NT2/D1 (cell line): ENCODE results near the gene EDIL3.

Experiments
- DNase-seq: peaks from one replicate; pipeline ENCODE4 v3.0.0-alpha.2; 2011; ENCODE audit warnings: low read depth, low spot score
- H3K27me3 ChIP-seq: 2 replicates; pipeline ENCODE4 v1.6.0; 2011; ENCODE audit warnings: mild to moderate bottlenecking; ENCODE audit not compliant: insufficient read length, insufficient read depth
- H3K36me3 ChIP-seq: 2 replicates; pipeline ENCODE4 v1.6.1; 2011; ENCODE audit warnings: mild to moderate bottlenecking, low read length, mixed read lengths; ENCODE audit not compliant: insufficient read depth, insufficient read length
- H3K4me1 ChIP-seq: 2 replicates; pipeline ENCODE4 v1.5.1; 2011; ENCODE audit not compliant: insufficient read depth, insufficient read length
- H3K4me3 ChIP-seq: 2 replicates; pipeline ENCODE4 v1.5.1; 2011; ENCODE audit warnings: low read depth; ENCODE audit not compliant: insufficient read length
- H3K9ac ChIP-seq: 2 replicates; pipeline ENCODE4 v1.6.0; 2011; ENCODE audit warnings: low read depth; ENCODE audit not compliant: insufficient read length
- H3K9me3 ChIP-seq: 2 replicates; pipeline ENCODE4 v1.5.1; 2011; ENCODE audit warnings: mild to moderate bottlenecking, low read length; ENCODE audit not compliant: insufficient read depth
- SUZ12 ChIP-seq: IDR thresholded peaks from 2 replicates; pipeline ENCODE4 v1.6.1; 2011; ENCODE audit not compliant: insufficient read length, insufficient read depth; ENCODE audit errors: extremely low read depth
- YY1 ChIP-seq: IDR thresholded peaks from 2 replicates; pipeline ENCODE4 v1.6.1; 2011; ENCODE audit not compliant: insufficient read length, insufficient read depth
- ZNF274 ChIP-seq: IDR thresholded peaks from 2 replicates; pipeline ENCODE4 v1.6.1; 2011; ENCODE audit warnings: mild to moderate bottlenecking, low read depth, low read length

EDIL3 gene

DNA sequence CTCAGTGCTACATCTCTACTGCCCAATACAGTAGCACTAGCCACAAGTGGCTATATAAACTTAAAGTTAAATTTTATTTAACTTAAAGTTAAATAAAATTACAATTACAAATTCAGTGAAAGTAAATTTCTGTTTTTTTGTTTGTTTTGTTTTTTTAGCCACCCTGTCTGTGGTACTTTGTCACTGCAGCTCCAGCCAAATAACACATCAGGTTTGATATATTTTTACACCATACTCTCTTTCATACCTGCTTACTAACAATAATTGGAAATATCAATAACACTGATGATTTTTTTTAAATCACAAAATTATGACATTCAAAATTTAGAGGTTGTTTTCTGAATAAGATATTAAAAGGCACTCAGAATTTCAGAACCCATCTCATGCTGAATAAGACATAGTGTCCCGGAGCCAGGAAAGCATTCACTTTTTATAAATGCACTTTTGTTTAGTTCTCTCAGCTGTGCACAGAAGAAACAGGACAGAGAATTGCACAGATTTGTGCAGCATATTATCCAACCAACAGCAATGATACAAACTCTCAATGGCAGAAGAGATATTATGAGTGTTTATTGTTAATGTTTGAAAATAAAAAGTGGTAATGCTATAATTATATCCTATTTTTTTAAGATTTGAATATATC lies 92.6 kb downstream of the EDIL3 start:
- TF ChIP-seq ZNF274 (no peak), SUZ12 (no peak), YY1 (no peak)
- Histone ChIP-seq H3K27me3 (no peaks in the 10 kb centered on the region), H3K36me3 (no peaks in the 10 kb centered on the region), H3K4me1 (no peaks in the 10 kb centered on the region), H3K9ac (no peak overlapping the region), H3K4me3 (no peak overlapping the region), H3K9me3 (no peaks in the 10 kb centered on the region)
- DNase-seq: no peak

DNA sequence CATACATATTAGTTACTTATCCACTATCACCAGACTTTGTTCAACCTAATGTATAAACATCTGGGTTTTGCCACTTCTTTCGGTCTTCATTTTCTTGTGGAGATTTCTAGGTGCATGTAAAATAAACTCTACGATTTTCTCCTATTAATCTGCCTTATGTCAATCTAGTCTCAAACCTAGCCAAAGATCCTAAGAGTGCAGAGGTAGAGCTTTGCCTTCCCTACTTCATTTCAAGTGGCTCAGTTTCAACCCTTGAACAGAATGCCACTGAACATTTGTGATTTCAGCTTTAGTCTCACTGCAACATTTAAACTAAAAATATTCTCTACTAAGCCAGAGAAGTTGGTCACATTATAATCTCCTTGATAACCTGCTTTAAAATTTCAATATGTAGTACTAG lies 94.0 kb downstream of the EDIL3 start:
- Histone ChIP-seq H3K36me3 (no peaks in the 10 kb centered on the region), H3K9me3 (no peaks in the 10 kb centered on the region), H3K4me1 (no peaks in the 10 kb centered on the region), H3K4me3 (no peak overlapping the region), H3K27me3 (no peaks in the 10 kb centered on the region), H3K9ac (no peak overlapping the region)
- no peak for DNase-seq
- no peak for TF ChIP-seq ZNF274
- no peak for TF ChIP-seq YY1
- TF ChIP-seq SUZ12: no peak

DNA sequence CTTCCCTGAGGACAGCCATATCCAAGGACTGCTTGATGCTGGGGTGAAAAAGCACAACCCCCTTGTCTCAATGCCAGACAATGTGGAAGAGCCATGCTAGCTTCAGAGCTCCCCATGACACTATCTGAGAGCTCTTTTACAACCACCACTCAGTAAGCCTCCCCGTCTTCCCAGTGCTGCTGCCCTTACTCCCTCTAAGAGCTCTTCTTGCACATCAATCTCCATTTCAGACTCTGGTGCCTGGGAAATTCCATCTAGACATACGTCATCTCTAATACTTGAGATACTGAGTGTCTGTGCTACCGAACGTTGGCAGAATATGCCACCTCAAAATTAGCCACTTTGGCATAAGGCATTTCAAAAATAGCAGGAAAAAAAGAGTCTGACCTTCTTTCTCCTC lies 94.5 kb downstream of the EDIL3 start:
- Histone ChIP-seq H3K9me3 (no peaks in the 10 kb centered on the region), H3K9ac (no peak overlapping the region), H3K36me3 (no peaks in the 10 kb centered on the region), H3K4me3 (no peak overlapping the region), H3K27me3 (no peaks in the 10 kb centered on the region), H3K4me1 (no peaks in the 10 kb centered on the region)
- no peak for TF ChIP-seq SUZ12
- no peak for DNase-seq

DNA sequence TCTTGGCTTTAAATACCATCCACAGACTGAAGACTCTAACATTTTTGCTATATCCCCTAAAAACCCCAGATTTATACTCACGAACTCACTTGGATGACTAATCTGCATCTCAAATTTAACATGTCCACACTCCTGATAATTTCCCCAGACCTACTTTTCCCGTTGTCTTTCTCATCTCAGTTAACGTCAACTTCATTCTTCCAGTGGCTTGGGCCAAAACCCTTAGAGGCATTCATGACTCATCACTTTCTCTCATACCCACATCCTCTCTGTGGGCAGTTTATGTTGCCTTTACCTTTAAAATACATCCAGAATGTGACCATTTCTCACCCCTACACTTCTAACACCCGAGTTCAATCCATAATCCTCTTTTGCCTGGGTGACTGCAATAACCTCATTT lies 96.7 kb downstream of the EDIL3 start:
- Histone ChIP-seq H3K36me3 (no peaks in the 10 kb centered on the region), H3K27me3 (no peaks in the 10 kb centered on the region), H3K4me3 (no peak overlapping the region), H3K9ac (no peak overlapping the region), H3K9me3 (no peaks in the 10 kb centered on the region), H3K4me1 (no peaks in the 10 kb centered on the region)
- no peak for DNase-seq
- TF ChIP-seq YY1 (no peak), ZNF274 (no peak), SUZ12 (no peak)

DNA sequence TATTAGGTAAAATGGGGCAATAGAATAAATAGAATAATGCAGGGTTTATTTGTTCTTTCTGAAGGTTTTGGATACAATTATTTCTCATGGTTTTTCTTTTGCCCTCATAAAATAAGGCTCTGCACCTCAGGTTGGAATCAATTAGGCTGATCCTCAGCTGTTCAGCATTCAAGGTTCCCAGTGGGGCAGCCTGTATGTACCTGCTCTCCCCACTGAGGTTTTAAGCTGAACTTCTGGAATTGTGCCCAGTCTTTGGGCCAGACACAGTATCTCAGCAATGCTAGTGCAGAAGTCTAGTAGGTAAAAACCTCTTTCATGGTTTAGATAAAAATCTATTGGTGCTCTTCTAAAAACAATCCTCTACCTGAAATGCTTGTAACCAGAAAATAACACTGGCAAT lies 98.0 kb downstream of the EDIL3 start:
- H3K4me1 ChIP-seq: no peaks in the 10 kb centered on the region
- no peak overlapping the region for H3K9ac ChIP-seq
- no peaks in the 10 kb centered on the region for H3K36me3 ChIP-seq
- TF ChIP-seq YY1: no peak
- no peak for TF ChIP-seq ZNF274
- TF ChIP-seq SUZ12: no peak
- no peak for DNase-seq
- no peaks in the 10 kb centered on the region for H3K9me3 ChIP-seq
- no peak overlapping the region for H3K4me3 ChIP-seq
- no peaks in the 10 kb centered on the region for H3K27me3 ChIP-seq

DNA sequence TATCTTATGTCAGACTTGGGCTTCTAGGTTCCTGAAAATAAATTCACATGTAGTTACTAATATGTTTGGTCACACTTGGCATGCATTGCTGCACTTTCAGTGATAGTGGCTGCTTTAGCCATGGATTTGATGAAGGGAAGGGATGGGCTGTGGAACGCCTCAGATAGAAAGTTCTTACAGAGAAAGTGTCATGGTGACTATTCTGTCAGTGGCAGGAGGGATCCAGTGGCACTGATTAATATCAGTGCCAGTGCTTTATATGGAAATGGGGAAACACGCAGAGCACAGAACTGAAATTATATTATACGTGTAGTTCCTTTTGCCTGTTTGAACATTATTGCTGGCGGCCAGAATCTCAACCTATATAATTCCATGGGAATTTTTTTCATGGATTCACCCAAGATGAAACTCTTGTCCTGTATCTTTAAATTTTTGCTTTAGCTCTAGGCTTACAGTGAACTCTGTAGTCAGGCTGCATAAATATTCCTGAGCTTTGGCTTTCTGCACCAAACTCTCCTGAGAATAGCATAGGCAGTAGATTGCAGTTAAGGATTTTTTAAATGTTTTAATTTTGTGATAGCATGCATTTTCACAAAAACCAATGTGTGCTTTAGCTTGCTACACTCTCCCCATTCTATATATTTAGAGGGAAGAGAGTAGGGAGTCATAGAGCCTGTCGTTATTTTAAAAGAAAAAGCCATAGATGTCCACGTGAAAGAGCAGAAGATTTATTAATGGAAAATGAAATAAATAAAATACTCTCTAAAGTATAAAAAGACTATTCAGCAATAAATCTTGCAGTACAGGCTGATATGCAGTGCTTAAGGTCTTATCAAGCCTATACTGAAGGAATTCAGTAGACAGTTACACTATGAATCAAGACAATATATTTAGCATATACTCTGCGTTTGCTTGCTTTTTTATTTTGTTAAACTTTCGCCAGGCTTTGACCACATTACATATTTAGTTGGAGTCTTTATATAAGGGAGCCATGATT lies 98.7 kb downstream of the EDIL3 start:
- Histone ChIP-seq H3K4me3 (no peak overlapping the region), H3K9ac (no peak overlapping the region), H3K9me3 (no peaks in the 10 kb centered on the region), H3K36me3 (no peaks in the 10 kb centered on the region), H3K27me3 (no peaks in the 10 kb centered on the region), H3K4me1 (no peaks in the 10 kb centered on the region)
- no peak for DNase-seq
- TF ChIP-seq ZNF274 (no peak), YY1 (no peak), SUZ12 (no peak)

DNA sequence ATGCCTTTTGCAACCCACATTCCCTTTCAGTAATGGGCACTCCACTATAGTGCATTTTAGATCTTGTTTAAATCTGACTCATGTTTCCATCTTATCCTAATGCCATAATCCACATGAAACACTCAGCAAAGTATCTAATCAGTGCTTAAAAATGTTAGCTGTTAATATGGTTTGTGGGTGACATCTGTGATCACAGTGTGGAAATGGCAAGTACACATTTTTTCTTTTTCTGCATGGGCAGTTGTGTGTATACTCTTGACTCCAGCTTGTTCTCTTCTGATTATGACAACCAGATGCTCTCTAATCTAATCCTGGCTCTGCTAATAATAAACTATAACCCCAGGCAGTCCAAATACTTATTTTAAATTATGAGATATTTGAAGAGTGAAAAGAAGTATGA lies 103.3 kb downstream of the EDIL3 start:
- TF ChIP-seq SUZ12 (no peak), ZNF274 (no peak), YY1 (no peak)
- Histone ChIP-seq H3K27me3 (no peaks in the 10 kb centered on the region), H3K9ac (no peak overlapping the region), H3K36me3 (no peaks in the 10 kb centered on the region), H3K4me3 (no peak overlapping the region), H3K9me3 (no peaks in the 10 kb centered on the region), H3K4me1 (no peaks in the 10 kb centered on the region)
- no peak for DNase-seq
